PC-9 (cell line): ENCODE data around the gene LEFTY1. TPM values are rescaled to one million over a fixed set of nuclear protein-coding genes. Genes with fewer than 3 reads are reported as not detected.
"Not testable (repeated sequence)": the region's sequence is repeated elsewhere in the genome, so short reads cannot be mapped to it uniquely, and the experiment has no call there.

ENCODE experiments used
- BruUV-seq: library from RNA; stranded (reverse); fragments of 400-500 nt; replicated peaks from 2 replicates; lab custom pipeline; 2021; lab: Mats Ljungman, UMichigan
- CTCF ChIA-PET: fragments of 300-600 bp; sonication (Branson Sonifier 250); formaldehyde crosslinking; loops from one replicate; lab custom pipeline; 2022; ENCODE audit warnings: antibody characterized with exemption; lab: Charles Lee
- POLR2A ChIA-PET: fragments of 300-600 bp; sonication (Branson Sonifier 250); formaldehyde crosslinking; loops from one replicate; lab custom pipeline; 2022; ENCODE audit warnings: antibody characterized with exemption; ENCODE audit not compliant: unreplicated experiment; lab: Charles Lee
- DNase-seq, 2 experiments: peaks; one replicate each; pipeline versions ENCODE4 v3.0.0 to v3.0.0-alpha.2; 2015 to 2022; ENCODE audit warnings: mixed read lengths in 1 of 2
- H2AFZ ChIP-seq: fragments of 200-600 bp; sonication (generic); 2 replicates; pipeline ENCODE4 v1.8.1; 2017; ENCODE audit warnings: antibody characterized with exemption
- H3F3A ChIP-seq: fragments of 200-600 bp; sonication (generic); 2 replicates; pipeline ENCODE4 v1.8.1; 2017; ENCODE audit warnings: antibody characterized with exemption, mild to moderate bottlenecking, low read depth; ENCODE audit not compliant: insufficient read depth
- H3K27ac ChIP-seq: fragments of 200-600 bp; sonication (generic); 2 replicates; pipeline ENCODE4 v1.6.1; 2016; ENCODE audit warnings: mixed run types
- H3K27me3 ChIP-seq: fragments of 200-600 bp; sonication (generic); 2 replicates; pipeline ENCODE4 v1.6.1; 2016; ENCODE audit warnings: low read depth, mixed run types; ENCODE audit not compliant: insufficient read depth
- H3K36me3 ChIP-seq: fragments of 200-600 bp; sonication (generic); 2 replicates; pipeline ENCODE4 v1.6.1; 2016; ENCODE audit warnings: low read depth, mixed run types
- H3K4me1 ChIP-seq: fragments of 200-600 bp; sonication (generic); replicated peaks from 2 replicates; pipeline ENCODE4 v1.6.1; 2016; ENCODE audit warnings: mixed run types; ENCODE audit not compliant: insufficient read depth
- H3K4me2 ChIP-seq: fragments of 200-600 bp; sonication (generic); 2 replicates; pipeline ENCODE4 v1.6.1; 2017; ENCODE audit warnings: mixed run types
- H3K4me3 ChIP-seq: fragments of 200-600 bp; sonication (generic); 2 replicates; pipeline ENCODE4 v1.6.1; 2016; ENCODE audit warnings: mixed run types
- H3K79me2 ChIP-seq: fragments of 200-600 bp; sonication (generic); 2 replicates; pipeline ENCODE4 v1.6.1; 2017; ENCODE audit warnings: low read depth, mixed run types
- H3K9me2 ChIP-seq: fragments of 200-600 bp; sonication (generic); 2 replicates; pipeline ENCODE4 v1.8.1; 2017; ENCODE audit warnings: mild to moderate bottlenecking; ENCODE audit not compliant: insufficient read depth
- H3K9me3 ChIP-seq: fragments of 200-600 bp; sonication (generic); 2 replicates; pipeline ENCODE4 v1.8.1; 2016; ENCODE audit warnings: low read depth; ENCODE audit not compliant: insufficient read depth
- H4K20me1 ChIP-seq: fragments of 200-600 bp; sonication (generic); 2 replicates; pipeline ENCODE4 v1.8.1; 2017; ENCODE audit not compliant: insufficient read depth
- CTCF ChIP-seq: fragments of 200-600 bp; sonication (generic); conservative IDR thresholded peaks from 2 replicates; pipeline ENCODE4 v1.6.1; 2017; ENCODE audit warnings: mixed run types, antibody characterized with exemption, mild to moderate bottlenecking, moderate library complexity
- EZH2 ChIP-seq: fragments of 200-600 bp; sonication (generic); IDR thresholded peaks from 2 replicates; pipeline ENCODE4 v1.8.0; 2017; ENCODE audit warnings: antibody characterized with exemption, low read depth
- intact Hi-C: fragments of 100-400 bp; cut with micrococcal nuclease; formaldehyde crosslinking; loops from one replicate; pipeline ENCODE4 v1.10.0; 2022; ENCODE audit not compliant: unreplicated experiment
- total RNA-seq: library from RNA; stranded (reverse); gene quantifications from 2 replicates; pipeline ENCODE4 v1.2.3, GENCODE V29; 2021

Gene LEFTY1
- total RNA-seq, 1 experiment from 2014 or later, result not detected

- no TSS peak for BruUV-seq
- Histone ChIP-seq H3K36me3 (peaks cover 21% of the 10 kb centered on the region), H3K4me1 (no peaks in the 10 kb centered on the region), H3K4me3 (no peak overlapping the region), H3F3A (peaks cover 52% of the 10 kb centered on the region), H2AFZ (no peak overlapping the region), H3K79me2 (no peaks in the 10 kb centered on the region), H3K27me3 (no peaks in the 10 kb centered on the region), H3K9me2 (no peaks in the 10 kb centered on the region), H3K4me2 (no peak overlapping the region), H3K27ac (no peak overlapping the region), H3K9me3 (no peaks in the 10 kb centered on the region), H4K20me1 (peaks cover 13% of the 10 kb centered on the region)
- ChIA-PET CTCF (no interaction called here), POLR2A (no interaction called here)
- intact Hi-C loops, result loop anchor here (10.0 kb wide), 1 partner anchor 134 kb away; no protein-coding TSS in a partner anchor
- TF ChIP-seq EZH2 (no peak), CTCF (no peak)
- no peak for DNase-seq
Measured at GRCh38 chr1:225840713-225841112, 48.2 kb downstream of the LEFTY1 start.

GRCh38 chr1:225840223-225840610, 48.7 kb downstream of the LEFTY1 start:
- CTCF ChIA-PET, result no interaction called here
- Histone ChIP-seq H2AFZ (no peak overlapping the region), H4K20me1 (peaks cover 13% of the 10 kb centered on the region), H3K4me3 (no peak overlapping the region), H3K9me3 (no peaks in the 10 kb centered on the region), H3F3A (peaks cover 48% of the 10 kb centered on the region), H3K27me3 (no peaks in the 10 kb centered on the region), H3K36me3 (peaks cover 21% of the 10 kb centered on the region), H3K27ac (no peak overlapping the region), H3K79me2 (no peaks in the 10 kb centered on the region), H3K4me2 (no peak overlapping the region), H3K4me1 (no peaks in the 10 kb centered on the region), H3K9me2 (no peaks in the 10 kb centered on the region)
- intact Hi-C loops, result loop anchor here (10.0 kb wide), 1 partner anchor 135 kb away; no protein-coding TSS in a partner anchor
- POLR2A ChIA-PET, result no interaction called here
- TF ChIP-seq EZH2 (no peak), CTCF (no peak)
- no TSS peak for BruUV-seq
- DNase-seq, result no peak

- Histone ChIP-seq H3K36me3 (peaks cover 24% of the 10 kb centered on the region), H3K9me3 (no peaks in the 10 kb centered on the region), H3K4me2 (no peak overlapping the region), H3K9me2 (no peaks in the 10 kb centered on the region), H3K79me2 (no peaks in the 10 kb centered on the region), H3K4me1 (no peaks in the 10 kb centered on the region), H3K4me3 (no peak overlapping the region), H2AFZ (no peak overlapping the region), H3K27me3 (no peaks in the 10 kb centered on the region), H4K20me1 (peaks cover 12% of the 10 kb centered on the region), H3F3A (peaks cover 37% of the 10 kb centered on the region), H3K27ac (no peak overlapping the region)
- no peak for DNase-seq
- POLR2A ChIA-PET, result no interaction called here
- CTCF ChIA-PET, result no interaction called here
- BruUV-seq, result no TSS peak
- TF ChIP-seq CTCF, result no peak
- no peak for TF ChIP-seq EZH2
- intact Hi-C loops, result no loop called here
Measured at GRCh38 chr1:225838793-225839192, 50.2 kb downstream of the LEFTY1 start.

- H2AFZ ChIP-seq, H3K4me3 ChIP-seq, intact Hi-C loops, H3K9me2 ChIP-seq, H3K4me2 ChIP-seq, H3K4me1 ChIP-seq, H3K27me3 ChIP-seq, DNase-seq, POLR2A ChIA-PET, H3K9me3 ChIP-seq, BruUV-seq, H3K27ac ChIP-seq, H3K79me2 ChIP-seq, CTCF ChIA-PET: not testable (repeated sequence)
- Histone ChIP-seq H4K20me1 (peaks cover 10% of the 10 kb centered on the region; the same call in 1 of the 2 replicates), H3K36me3 (peaks cover 38% of the 10 kb centered on the region), H3F3A (peaks cover 15% of the 10 kb centered on the region; the same call in 1 of the 2 replicates)
Measured at GRCh38 chr1:225836296-225836695, 52.6 kb downstream of the LEFTY1 start.
